ENCODE measurements around the gene DISC1. TPM values are rescaled to one million over a fixed set of nuclear protein-coding genes. Genes with fewer than 3 reads are reported as not detected.

DISC1 gene
- total RNA-seq, 2 donors from 2014 or later = 8.0 to 9.4 TPM

DNA sequence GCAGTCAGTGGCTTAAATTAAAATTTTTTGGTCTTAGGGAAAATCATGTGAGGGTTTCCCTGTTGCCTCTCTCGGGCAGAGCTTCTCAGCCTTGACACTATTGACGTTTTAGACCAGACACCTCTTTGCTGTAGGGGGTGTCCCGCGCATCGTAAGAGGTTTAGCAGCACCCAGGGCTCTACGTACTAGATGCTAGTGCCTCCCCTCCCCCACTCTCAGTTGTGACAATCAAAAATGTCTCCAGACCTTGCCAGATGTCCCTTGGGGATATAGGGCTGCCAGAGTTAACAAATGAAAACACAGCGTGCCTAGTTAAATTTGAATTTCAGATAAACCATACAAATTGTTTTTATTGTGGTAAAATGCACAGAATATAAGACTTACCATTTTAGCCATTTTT is 293.3 kb downstream of the DISC1 start:
- no peak overlapping the region for H3K4me3 ChIP-seq (ENCODE audit: low read length)
- no peak overlapping the region for H3K27ac ChIP-seq (ENCODE audit: low read depth, low read length)
- H3K9ac ChIP-seq (ENCODE audit: extremely low read depth, low read length, poor library complexity, severe bottlenecking) = no peak overlapping the region
- Mint-ChIP-seq H3K27ac (no peak overlapping the region), H3K4me1 (peaks cover 25% of the 10 kb centered on the region), H3K9me3 (no peaks in the 10 kb centered on the region), H3K4me3 (no peak overlapping the region), H3K36me3 (ENCODE audit: low read depth) (no peaks in the 10 kb centered on the region), H3K27me3 (ENCODE audit: insufficient read depth) (no peaks in the 10 kb centered on the region)
- no peaks in the 10 kb centered on the region for H3K27me3 ChIP-seq (ENCODE audit: control insufficient read depth, insufficient read depth, low read length, poor library complexity, severe bottlenecking)
- 33 to 82% methylated on average over 2 to 7 of the region's 7 CpGs for WGBS, 2 experiments (ENCODE audit: insufficient coverage in 1 of 2, insufficient read length in 1 of 2)
- H3K9me3 ChIP-seq (ENCODE audit: control insufficient read depth, low read length) = no peaks in the 10 kb centered on the region
- TF ChIP-seq, protein P1, sequence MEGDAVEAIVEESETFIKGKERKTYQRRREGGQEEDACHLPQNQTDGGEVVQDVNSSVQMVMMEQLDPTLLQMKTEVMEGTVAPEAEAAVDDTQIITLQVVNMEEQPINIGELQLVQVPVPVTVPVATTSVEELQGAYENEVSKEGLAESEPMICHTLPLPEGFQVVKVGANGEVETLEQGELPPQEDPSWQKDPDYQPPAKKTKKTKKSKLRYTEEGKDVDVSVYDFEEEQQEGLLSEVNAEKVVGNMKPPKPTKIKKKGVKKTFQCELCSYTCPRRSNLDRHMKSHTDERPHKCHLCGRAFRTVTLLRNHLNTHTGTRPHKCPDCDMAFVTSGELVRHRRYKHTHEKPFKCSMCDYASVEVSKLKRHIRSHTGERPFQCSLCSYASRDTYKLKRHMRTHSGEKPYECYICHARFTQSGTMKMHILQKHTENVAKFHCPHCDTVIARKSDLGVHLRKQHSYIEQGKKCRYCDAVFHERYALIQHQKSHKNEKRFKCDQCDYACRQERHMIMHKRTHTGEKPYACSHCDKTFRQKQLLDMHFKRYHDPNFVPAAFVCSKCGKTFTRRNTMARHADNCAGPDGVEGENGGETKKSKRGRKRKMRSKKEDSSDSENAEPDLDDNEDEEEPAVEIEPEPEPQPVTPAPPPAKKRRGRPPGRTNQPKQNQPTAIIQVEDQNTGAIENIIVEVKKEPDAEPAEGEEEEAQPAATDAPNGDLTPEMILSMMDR (conservative IDR thresholded peaks at IDR 0.05) = no peak
- H3K36me3 ChIP-seq (ENCODE audit: control insufficient read depth, insufficient read depth, low read length) = no peaks in the 10 kb centered on the region
- peaks cover 14% of the 10 kb centered on the region for H3K4me1 ChIP-seq (ENCODE audit: control insufficient read depth, insufficient read depth, low read length)
- DNase-seq = no peak

DNA sequence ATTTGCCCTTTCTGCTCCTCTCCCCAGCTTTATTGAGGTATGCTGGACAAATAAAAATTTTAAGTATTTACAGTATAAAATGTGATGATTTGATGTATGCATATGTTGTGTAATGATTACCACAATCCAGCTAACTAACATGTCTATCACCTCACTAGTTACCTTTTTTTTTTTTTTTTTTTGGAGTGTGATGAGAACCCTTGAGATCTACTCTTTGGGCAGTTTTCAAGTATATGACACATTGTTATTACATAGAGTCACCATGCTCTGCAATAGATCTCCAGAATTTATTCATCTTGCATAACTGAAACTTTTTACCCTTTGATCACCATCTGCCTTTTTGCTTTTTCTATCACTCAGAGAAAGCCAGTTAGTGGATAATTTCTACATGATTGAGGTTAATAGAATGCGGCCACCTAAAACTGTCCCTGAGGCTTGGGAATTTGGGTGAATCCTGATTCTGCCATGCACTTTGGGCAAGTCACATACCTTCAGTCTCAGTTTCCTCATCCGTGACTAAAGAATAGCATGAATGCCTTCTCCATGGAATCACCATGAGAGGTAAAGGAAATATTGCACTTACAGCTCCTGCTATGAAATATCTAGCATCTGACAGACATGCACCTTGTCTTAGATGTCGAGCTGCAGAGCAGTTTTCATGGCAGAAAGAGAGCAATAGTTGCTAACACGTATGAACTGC is 295.2 kb downstream of the DISC1 start:
- H3K27me3 Mint-ChIP-seq (ENCODE audit: insufficient read depth) = no peaks in the 10 kb centered on the region
- Histone ChIP-seq H3K27ac (ENCODE audit: low read depth, low read length) (no peak overlapping the region), H3K9ac (ENCODE audit: extremely low read depth, low read length, poor library complexity, severe bottlenecking) (no peak overlapping the region), H3K4me3 (ENCODE audit: low read length) (no peak overlapping the region), H3K4me1 (ENCODE audit: control insufficient read depth, insufficient read depth, low read length) (peaks cover 14% of the 10 kb centered on the region), H3K27me3 (ENCODE audit: control insufficient read depth, insufficient read depth, low read length, poor library complexity, severe bottlenecking) (no peaks in the 10 kb centered on the region), H3K9me3 (ENCODE audit: control insufficient read depth, low read length) (no peaks in the 10 kb centered on the region), H3K36me3 (ENCODE audit: control insufficient read depth, insufficient read depth, low read length) (no peaks in the 10 kb centered on the region)
- 92 to 98% methylated on average over 4 of the region's 4 CpGs for WGBS, 2 experiments (ENCODE audit: insufficient coverage in 1 of 2, insufficient read length in 1 of 2)
- peaks cover 25% of the 10 kb centered on the region for H3K4me1 Mint-ChIP-seq
- DNase-seq = no peak
- TF ChIP-seq, protein P1 (conservative IDR thresholded peaks at IDR 0.05) = no peak
- H3K9me3 Mint-ChIP-seq = no peaks in the 10 kb centered on the region
- no peak overlapping the region for H3K27ac Mint-ChIP-seq
- no peak overlapping the region for H3K4me3 Mint-ChIP-seq
- no peaks in the 10 kb centered on the region for H3K36me3 Mint-ChIP-seq (ENCODE audit: low read depth)

DNA sequence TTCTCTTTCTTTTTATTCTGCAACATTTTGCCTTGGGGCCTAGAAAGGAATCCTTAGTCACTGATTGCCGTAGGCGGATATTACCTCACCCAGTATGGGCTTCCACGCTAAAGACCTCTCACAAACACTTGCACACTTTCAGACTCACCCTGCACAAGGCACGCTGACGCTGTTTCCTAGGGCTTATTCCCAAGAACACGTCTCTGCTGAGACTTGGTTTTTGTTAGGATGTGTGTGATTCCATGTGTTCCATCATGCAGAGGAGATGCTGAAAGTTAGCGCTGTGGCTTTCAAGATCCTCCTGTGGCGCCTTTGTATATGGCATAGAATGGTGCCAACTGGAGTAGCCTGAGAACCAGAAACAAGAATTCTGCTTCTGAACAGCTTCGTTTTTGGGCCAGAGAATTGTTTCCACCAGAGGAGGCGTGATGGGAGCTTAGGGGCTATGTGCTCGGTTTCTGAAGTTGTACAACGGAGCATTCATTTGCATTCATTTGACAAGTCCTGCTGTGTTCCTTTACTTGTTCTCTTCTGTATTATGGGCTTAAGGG is 297.0 kb downstream of the DISC1 start:
- WGBS, 2 experiments (ENCODE audit: insufficient coverage in 1 of 2, insufficient read length in 1 of 2) = 87 to 95% methylated on average over 8 to 12 of the region's 12 CpGs
- DNase-seq = peak; percentile 29
- H3K9me3 Mint-ChIP-seq = no peaks in the 10 kb centered on the region
- Histone ChIP-seq H3K27ac (ENCODE audit: low read depth, low read length) (peak overlapping the region; percentile 93), H3K4me1 (ENCODE audit: control insufficient read depth, insufficient read depth, low read length) (peaks cover 13% of the 10 kb centered on the region), H3K4me3 (ENCODE audit: low read length) (no peak overlapping the region), H3K9ac (ENCODE audit: extremely low read depth, low read length, poor library complexity, severe bottlenecking) (no peak overlapping the region), H3K9me3 (ENCODE audit: control insufficient read depth, low read length) (no peaks in the 10 kb centered on the region), H3K36me3 (ENCODE audit: control insufficient read depth, insufficient read depth, low read length) (no peaks in the 10 kb centered on the region), H3K27me3 (ENCODE audit: control insufficient read depth, insufficient read depth, low read length, poor library complexity, severe bottlenecking) (no peaks in the 10 kb centered on the region)
- TF ChIP-seq, protein P1 (conservative IDR thresholded peaks at IDR 0.05) = no peak
- H3K27me3 Mint-ChIP-seq (ENCODE audit: insufficient read depth) = peaks cover 2% of the 10 kb centered on the region
- H3K4me1 Mint-ChIP-seq = peaks cover 23% of the 10 kb centered on the region
- no peak overlapping the region for H3K4me3 Mint-ChIP-seq
- H3K36me3 Mint-ChIP-seq (ENCODE audit: low read depth) = no peaks in the 10 kb centered on the region
- H3K27ac Mint-ChIP-seq = no peak overlapping the region
